WTC11 (cell line): Measurements from ENCODE around the gene BCOR. TPM values are rescaled to one million over a fixed set of nuclear protein-coding genes. Genes with fewer than 3 reads are reported as not detected.

Experiments used
- ATAC-seq: fragments of 200-7000 bp; cut with Tn5 transposase; 2 replicates; pipeline ENCODE4 v1.10.0; 2021; ENCODE audit warnings: mild to moderate bottlenecking, moderate library complexity
- CTCF ChIA-PET: fragments of 300-600 bp; sonication (Branson Sonifier 250); formaldehyde crosslinking; loops from one replicate; lab custom pipeline; 2021; ENCODE audit warnings: antibody characterized with exemption; lab: Charles Lee
- POLR2A ChIA-PET: fragments of 350-600 bp; sonication (Branson Sonifier 250); formaldehyde crosslinking; loops from one replicate; lab custom pipeline; 2021; ENCODE audit warnings: antibody characterized with exemption; lab: Charles Lee
- DNase-seq: peaks from one replicate; pipeline ENCODE4 v3.0.0; 2021; ENCODE audit warnings: low spot score
- H3K27ac Mint-ChIP-seq: 2 replicates; pipeline ENCODE4 v1.8.0; 2021; ENCODE audit warnings: mixed read lengths
- H3K27me3 Mint-ChIP-seq: 2 replicates; pipeline ENCODE4 v1.8.0; 2021; ENCODE audit warnings: low read depth, mild to moderate bottlenecking, moderate library complexity, mixed read lengths
- H3K36me3 Mint-ChIP-seq: 2 replicates; pipeline ENCODE4 v1.8.0; 2021; ENCODE audit warnings: mixed read lengths
- H3K4me1 Mint-ChIP-seq: 2 replicates; pipeline ENCODE4 v1.8.0; 2022; ENCODE audit warnings: mixed read lengths
- H3K4me3 Mint-ChIP-seq: 2 replicates; pipeline ENCODE4 v1.8.0; 2021; ENCODE audit warnings: mild to moderate bottlenecking, moderate library complexity, mixed read lengths
- H3K9me3 Mint-ChIP-seq: 2 replicates; pipeline ENCODE4 v1.8.0; 2021; ENCODE audit warnings: mixed read lengths
- ELF4 ChIP-seq: sonication (generic); formaldehyde crosslinking; IDR thresholded peaks from 2 replicates; pipeline ENCODE4 v1.8.1; 2022; ENCODE audit warnings: low read depth, mild to moderate bottlenecking, moderate library complexity, missing genetic modification reagents
- ETV6 ChIP-seq: sonication (generic); formaldehyde crosslinking; IDR thresholded peaks from 2 replicates; pipeline ENCODE4 v1.8.1; 2022; ENCODE audit warnings: mild to moderate bottlenecking, missing genetic modification reagents
- FOXK1 ChIP-seq: sonication (generic); formaldehyde crosslinking; IDR thresholded peaks from 2 replicates; pipeline ENCODE4 v1.8.0; 2022; ENCODE audit warnings: mild to moderate bottlenecking, moderate library complexity, missing genetic modification reagents
- GABPB1 ChIP-seq: sonication (generic); formaldehyde crosslinking; IDR thresholded peaks from 2 replicates; pipeline ENCODE4 v1.8.1; 2023; ENCODE audit warnings: mild to moderate bottlenecking, missing genetic modification reagents
- IRF1 ChIP-seq: sonication (generic); formaldehyde crosslinking; IDR thresholded peaks from 2 replicates; pipeline ENCODE4 v1.8.0; 2023; ENCODE audit warnings: missing genetic modification reagents
- NR2C2 ChIP-seq: sonication (generic); formaldehyde crosslinking; IDR thresholded peaks from 2 replicates; pipeline ENCODE4 v1.8.0; 2022; ENCODE audit warnings: mild to moderate bottlenecking, missing genetic modification reagents
- NR3C1 ChIP-seq: sonication (generic); formaldehyde crosslinking; conservative IDR thresholded peaks from 2 replicates; pipeline ENCODE4 v1.8.1; 2023; ENCODE audit warnings: low read depth, mild to moderate bottlenecking, missing genetic modification reagents
- OVOL2 ChIP-seq: fragments of 250-450 bp; sonication (Bioruptor Pico); IDR thresholded peaks from 2 replicates; pipeline ENCODE4 v1.9.0; 2021; ENCODE audit warnings: mild to moderate bottlenecking, borderline replicate concordance
- PRRX2 ChIP-seq: fragments of 250-450 bp; sonication (Bioruptor Pico); IDR thresholded peaks from 2 replicates; pipeline ENCODE4 v1.8.0; 2021; ENCODE audit warnings: mild to moderate bottlenecking
- SMAD4 ChIP-seq: sonication (generic); formaldehyde crosslinking; IDR thresholded peaks from 2 replicates; pipeline ENCODE4 v1.8.0; 2022; ENCODE audit warnings: mild to moderate bottlenecking, missing genetic modification reagents
- TEAD4 ChIP-seq: sonication (generic); formaldehyde crosslinking; IDR thresholded peaks from 2 replicates; pipeline ENCODE4 v1.8.0; 2022; ENCODE audit warnings: mild to moderate bottlenecking, missing genetic modification reagents
- ZBTB21 ChIP-seq: sonication (generic); formaldehyde crosslinking; IDR thresholded peaks from 2 replicates; pipeline ENCODE4 v1.8.1; 2023; ENCODE audit warnings: mild to moderate bottlenecking, missing genetic modification reagents, borderline replicate concordance
- ZNF138 ChIP-seq: sonication (generic); formaldehyde crosslinking; conservative IDR thresholded peaks from 2 replicates; pipeline ENCODE4 v1.8.1; 2022; ENCODE audit warnings: mild to moderate bottlenecking, moderate library complexity, missing genetic modification reagents
- ZSCAN18 ChIP-seq: fragments of 250-450 bp; sonication (Bioruptor Pico); IDR thresholded peaks from 2 replicates; pipeline ENCODE4 v2.1.2; 2022; ENCODE audit warnings: mild to moderate bottlenecking, moderate library complexity
- total RNA-seq: library from RNA; stranded (reverse); gene quantifications from 3 replicates; pipeline ENCODE4 v1.2.3, GENCODE V29; 2021
- TF ChIP-seq, protein P1 (sequence below): fragments of 250-450 bp; sonication (Bioruptor Pico); IDR thresholded peaks from 2 replicates; pipeline ENCODE4 v1.9.0; 2021; ENCODE audit warnings: mild to moderate bottlenecking

The BCOR gene
- total RNA-seq, 1 experiment from 2014 or later, result 44.5 TPM

DNA sequence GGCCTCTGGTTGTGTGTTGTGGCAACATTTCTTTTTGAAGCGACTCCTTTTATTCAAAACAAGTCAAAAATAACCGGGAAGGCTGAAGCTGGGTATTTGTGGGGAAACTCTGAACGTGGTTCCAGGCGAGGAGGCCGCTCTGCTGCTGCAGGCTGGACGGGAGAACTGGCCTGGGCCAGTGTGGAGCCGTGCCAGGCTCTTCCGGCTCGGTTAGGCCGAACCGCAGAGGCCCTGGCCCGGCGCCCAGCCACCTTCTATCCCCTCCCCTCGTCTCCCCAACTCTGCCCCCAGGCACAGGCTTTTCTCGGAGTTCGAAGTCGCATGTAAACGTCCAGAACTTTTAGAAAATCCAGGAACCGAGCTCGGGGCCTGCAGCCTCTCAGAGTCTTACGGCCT, 2.4 kb upstream of the BCOR start:
- H3K9me3 Mint-ChIP-seq, result no peaks in the 10 kb centered on the region
- peaks cover 2% of the 10 kb centered on the region; the same call in 1 of the 2 replicates for H3K36me3 Mint-ChIP-seq
- DNase-seq (no peak), ATAC-seq (no peak)
- peak overlapping the region; percentile 71 for H3K4me3 Mint-ChIP-seq
- no peak overlapping the region for H3K27ac Mint-ChIP-seq
- ChIA-PET POLR2A (interaction anchor here (1.6 kb wide), 1 partner anchor 46 kb away, joined by 4 read pairs; no protein-coding TSS in a partner anchor), CTCF (no interaction called here)
- H3K27me3 Mint-ChIP-seq, result peaks cover 45% of the 10 kb centered on the region
- peaks cover 26% of the 10 kb centered on the region for H3K4me1 Mint-ChIP-seq
- no peak for TF ChIP-seq TEAD4
- no peak for TF ChIP-seq OVOL2 (CRISPR knock-in tag)
- no peak for TF ChIP-seq ELF4
- TF ChIP-seq ZNF138 (CRISPR knock-in tag), result no peak

DNA sequence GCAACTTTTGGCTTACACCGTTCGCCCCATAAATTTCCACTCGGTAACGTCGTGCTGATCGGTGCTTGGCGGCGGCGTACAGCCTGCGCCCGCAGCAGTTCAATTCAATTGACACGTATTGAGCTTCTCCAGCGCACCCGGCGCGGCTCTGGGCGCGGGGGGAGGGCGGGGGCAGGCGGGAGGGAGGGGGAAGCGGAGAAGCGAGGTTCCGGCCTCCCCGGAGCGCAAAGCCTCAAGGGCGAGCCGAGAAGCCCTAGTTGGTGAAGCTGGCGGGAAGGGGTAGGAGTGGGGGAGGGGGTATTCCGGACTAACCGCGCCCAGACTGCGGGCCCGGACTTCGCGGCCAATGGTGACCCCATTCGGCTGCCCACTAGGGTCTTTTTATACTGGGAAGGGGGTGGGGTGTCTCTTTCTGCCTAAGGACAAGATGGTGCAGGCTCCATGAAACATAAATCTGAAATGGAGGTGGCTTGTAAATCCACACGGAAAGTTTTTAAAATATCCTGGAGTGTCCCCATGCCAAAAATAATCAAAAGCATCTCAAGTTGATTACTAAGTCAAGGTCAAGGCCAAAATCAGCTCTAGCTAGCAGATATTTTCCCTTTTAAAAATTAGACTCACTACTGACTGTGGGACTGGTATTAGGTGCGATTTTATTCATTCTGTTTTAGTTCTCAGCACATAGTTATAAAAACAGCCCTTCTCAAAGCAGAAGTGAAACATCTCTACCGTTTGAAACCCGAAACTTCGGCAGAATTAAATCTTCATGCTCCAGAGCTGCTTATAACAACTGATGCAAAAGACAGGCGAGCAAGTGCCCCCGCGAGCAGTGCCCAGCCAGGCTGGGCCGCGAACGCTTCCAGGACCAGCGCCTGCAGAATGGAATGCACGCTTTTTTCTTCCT, 1.5 kb upstream of the BCOR start:
- POLR2A ChIA-PET, result interaction anchor here (1.1 to 1.8 kb wide), 4 partner anchors 11 to 73 kb away, joined by 3 to 8 read pairs (median 6); no protein-coding TSS in a partner anchor
- H3K27ac Mint-ChIP-seq, result peak overlapping the region; percentile 32
- CTCF ChIA-PET, result no interaction called here

GRCh38 chrX:40098264-40099054, 701 bp upstream of the BCOR start:
- TF ChIP-seq, protein P1, sequence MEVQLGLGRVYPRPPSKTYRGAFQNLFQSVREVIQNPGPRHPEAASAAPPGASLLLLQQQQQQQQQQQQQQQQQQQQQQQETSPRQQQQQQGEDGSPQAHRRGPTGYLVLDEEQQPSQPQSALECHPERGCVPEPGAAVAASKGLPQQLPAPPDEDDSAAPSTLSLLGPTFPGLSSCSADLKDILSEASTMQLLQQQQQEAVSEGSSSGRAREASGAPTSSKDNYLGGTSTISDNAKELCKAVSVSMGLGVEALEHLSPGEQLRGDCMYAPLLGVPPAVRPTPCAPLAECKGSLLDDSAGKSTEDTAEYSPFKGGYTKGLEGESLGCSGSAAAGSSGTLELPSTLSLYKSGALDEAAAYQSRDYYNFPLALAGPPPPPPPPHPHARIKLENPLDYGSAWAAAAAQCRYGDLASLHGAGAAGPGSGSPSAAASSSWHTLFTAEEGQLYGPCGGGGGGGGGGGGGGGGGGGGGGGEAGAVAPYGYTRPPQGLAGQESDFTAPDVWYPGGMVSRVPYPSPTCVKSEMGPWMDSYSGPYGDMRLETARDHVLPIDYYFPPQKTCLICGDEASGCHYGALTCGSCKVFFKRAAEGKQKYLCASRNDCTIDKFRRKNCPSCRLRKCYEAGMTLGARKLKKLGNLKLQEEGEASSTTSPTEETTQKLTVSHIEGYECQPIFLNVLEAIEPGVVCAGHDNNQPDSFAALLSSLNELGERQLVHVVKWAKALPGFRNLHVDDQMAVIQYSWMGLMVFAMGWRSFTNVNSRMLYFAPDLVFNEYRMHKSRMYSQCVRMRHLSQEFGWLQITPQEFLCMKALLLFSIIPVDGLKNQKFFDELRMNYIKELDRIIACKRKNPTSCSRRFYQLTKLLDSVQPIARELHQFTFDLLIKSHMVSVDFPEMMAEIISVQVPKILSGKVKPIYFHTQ (CRISPR knock-in tag), result no peak
- no peak for TF ChIP-seq IRF1 (CRISPR knock-in tag)
- no peak for TF ChIP-seq NR3C1 (CRISPR knock-in tag)
- no peak for TF ChIP-seq PRRX2 (CRISPR knock-in tag)
- TF ChIP-seq FOXK1 (CRISPR knock-in tag), result no peak
- H3K27ac Mint-ChIP-seq, result no peak overlapping the region; the same call in 1 of the 2 replicates
- H3K9me3 Mint-ChIP-seq, result no peaks in the 10 kb centered on the region
- peaks cover 25% of the 10 kb centered on the region for H3K4me1 Mint-ChIP-seq
- ChIA-PET CTCF (interaction anchor here (0.6 to 2.2 kb wide), 6 partner anchors 35 to 1144 kb away, joined by 3 to 12 read pairs (median 4); no protein-coding TSS in a partner anchor), POLR2A (interaction anchor here (0.6 to 1.8 kb wide), 9 partner anchors 10 to 1296 kb away, joined by 3 to 8 read pairs (median 4); no protein-coding TSS in a partner anchor)
- H3K36me3 Mint-ChIP-seq, result peaks cover 5% of the 10 kb centered on the region; the same call in 1 of the 2 replicates
- peak overlapping the region; percentile 76 for H3K4me3 Mint-ChIP-seq
- H3K27me3 Mint-ChIP-seq, result peaks cover 36% of the 10 kb centered on the region
- DNase-seq (peak; percentile 51), ATAC-seq (peak; percentile 6)

More for the DNA sequence above, 1.5 kb upstream of the BCOR start:
- peak; percentile 64 for DNase-seq
- TF ChIP-seq GABPB1 (no peak), ETV6 (CRISPR knock-in tag) (no peak), NR3C1 (CRISPR knock-in tag) (no peak), NR2C2 (no peak), ZBTB21 (no peak), SMAD4 (CRISPR knock-in tag) (no peak), ZSCAN18 (CRISPR knock-in tag) (no peak)
- TF ChIP-seq, all 79 proteins: peak for 0
- Mint-ChIP-seq H3K27me3 (peaks cover 44% of the 10 kb centered on the region), H3K4me1 (peaks cover 28% of the 10 kb centered on the region), H3K4me3 (peak overlapping the region; percentile 76), H3K9me3 (no peaks in the 10 kb centered on the region), H3K36me3 (peaks cover 5% of the 10 kb centered on the region; the same call in 1 of the 2 replicates)
- peak; percentile 25 for ATAC-seq
